ENCODE measurements around the gene NEK1.
"Not testable (repeated sequence)": the region's sequence is repeated elsewhere in the genome, so short reads cannot be mapped to it uniquely, and the experiment has no call there.

Gene NEK1

GRCh38 chr4:169593050-169593560 lies 19.3 kb downstream of the NEK1 start:
- no peak for TF ChIP-seq ZNF274 (IDR thresholded peaks at IDR 0.05; ENCODE audit: low read depth, low read length)
- H3K4me3 ChIP-seq (ENCODE audit: low read length) = no peak overlapping the region

GRCh38 chr4:169583563-169583962 lies 28.8 kb downstream of the NEK1 start:
- no peak overlapping the region for H3K4me3 ChIP-seq (ENCODE audit: low read length)
- TF ChIP-seq ZNF274 (IDR thresholded peaks at IDR 0.05; ENCODE audit: low read depth, low read length) = no peak

GRCh38 chr4:169582706-169583105 lies 29.7 kb downstream of the NEK1 start:
- H3K4me3 ChIP-seq (ENCODE audit: low read length) = no peak overlapping the region
- TF ChIP-seq ZNF274 (IDR thresholded peaks at IDR 0.05; ENCODE audit: low read depth, low read length) = no peak

- no peak for TF ChIP-seq ZNF274 (IDR thresholded peaks at IDR 0.05; ENCODE audit: low read depth, low read length)
- no peak overlapping the region for H3K4me3 ChIP-seq (ENCODE audit: low read length)
These were observed 30.2 kb downstream of the NEK1 start for GRCh38 chr4:169582203-169582602.

GRCh38 chr4:169573889-169574288 lies 38.5 kb downstream of the NEK1 start:
- no peak overlapping the region for H3K4me3 ChIP-seq (ENCODE audit: low read length)
- TF ChIP-seq ZNF274 (IDR thresholded peaks at IDR 0.05; ENCODE audit: low read depth, low read length) = no peak

- no peak overlapping the region for H3K4me3 ChIP-seq (ENCODE audit: low read length)
- no peak for TF ChIP-seq ZNF274 (IDR thresholded peaks at IDR 0.05; ENCODE audit: low read depth, low read length)
These were observed 40.9 kb downstream of the NEK1 start for GRCh38 chr4:169571435-169571834.

GRCh38 chr4:169571012-169571411 lies 41.4 kb downstream of the NEK1 start:
- H3K4me3 ChIP-seq (ENCODE audit: low read length) = not testable (repeated sequence)

- H3K4me3 ChIP-seq (ENCODE audit: low read length) = not testable (repeated sequence)
These were observed 42.1 kb downstream of the NEK1 start for GRCh38 chr4:169570266-169570665.

- not testable (repeated sequence) for H3K4me3 ChIP-seq (ENCODE audit: low read length)
These were observed 43.2 kb downstream of the NEK1 start for GRCh38 chr4:169569188-169569587.

GRCh38 chr4:169567916-169568315 lies 44.5 kb downstream of the NEK1 start:
- TF ChIP-seq ZNF274 (IDR thresholded peaks at IDR 0.05; ENCODE audit: low read depth, low read length) = no peak
- no peak overlapping the region for H3K4me3 ChIP-seq (ENCODE audit: low read length)

- TF ChIP-seq ZNF274 (IDR thresholded peaks at IDR 0.05; ENCODE audit: low read depth, low read length) = no peak
- H3K4me3 ChIP-seq (ENCODE audit: low read length) = no peak overlapping the region
These were observed 46.2 kb downstream of the NEK1 start for GRCh38 chr4:169566021-169566818.

GRCh38 chr4:169565606-169566005 lies 46.8 kb downstream of the NEK1 start:
- no peak for TF ChIP-seq ZNF274 (IDR thresholded peaks at IDR 0.05; ENCODE audit: low read depth, low read length)
- H3K4me3 ChIP-seq (ENCODE audit: low read length) = no peak overlapping the region

GRCh38 chr4:169557061-169557636 lies 55.2 kb downstream of the NEK1 start:
- no peak for TF ChIP-seq ZNF274 (IDR thresholded peaks at IDR 0.05; ENCODE audit: low read depth, low read length)
- H3K4me3 ChIP-seq (ENCODE audit: low read length) = no peak overlapping the region

- H3K4me3 ChIP-seq (ENCODE audit: low read length) = not testable (repeated sequence)
These were observed 65.8 kb downstream of the NEK1 start for GRCh38 chr4:169546548-169546947.

GRCh38 chr4:169540774-169541173 lies 71.6 kb downstream of the NEK1 start:
- no peak for TF ChIP-seq ZNF274 (IDR thresholded peaks at IDR 0.05; ENCODE audit: low read depth, low read length)
- no peak overlapping the region for H3K4me3 ChIP-seq (ENCODE audit: low read length)

- no peak for TF ChIP-seq ZNF274 (IDR thresholded peaks at IDR 0.05; ENCODE audit: low read depth, low read length)
- no peak overlapping the region for H3K4me3 ChIP-seq (ENCODE audit: low read length)
These were observed 82.3 kb downstream of the NEK1 start for GRCh38 chr4:169530048-169530447.

All from GM08714 (cell line).